GM12878 (cell line): ENCODE data around the gene SLC2A1. TPM values are rescaled to one million over a fixed set of nuclear protein-coding genes. Genes with fewer than 3 reads are reported as not detected.

Source experiments
- ATAC-seq: fragments of 200-7000 bp; cut with Tn5 transposase; 3 replicates; pipeline ENCODE4 v1.9.1; 2020; ENCODE audit warnings: mild to moderate bottlenecking, moderate library complexity
- BruUV-seq: library from RNA; stranded (reverse); fragments of 400-500 nt; replicated peaks from 2 replicates; lab custom pipeline; 2021; lab: Mats Ljungman, UMichigan
- CTCF ChIA-PET: fragments of 300-600 bp; sonication (Branson Sonifier 250); formaldehyde crosslinking; extraction: SDS; loops from one replicate; lab custom pipeline; 2021; ENCODE audit warnings: inconsistent platforms; lab: Yijun Ruan, JAX
- POLR2A ChIA-PET: fragments of 350-600 bp; formaldehyde crosslinking; extraction: SDS; loops from one replicate; lab custom pipeline; 2021; ENCODE audit warnings: inconsistent platforms; lab: Charles Lee
- RAD21 ChIA-PET: fragments of 300-600 bp; sonication (Branson Sonifier 250); formaldehyde crosslinking; loops from one replicate; lab custom pipeline; 2023; ENCODE audit warnings: antibody characterized with exemption; ENCODE audit not compliant: unreplicated experiment; lab: Charles Lee
- SMC1A ChIA-PET: fragments of 300-600 bp; sonication (Branson Sonifier 250); formaldehyde crosslinking; loops from one replicate; lab custom pipeline; 2023; ENCODE audit not compliant: unreplicated experiment, uncharacterized antibody; lab: Charles Lee
- DNase-seq: peaks from one replicate; pipeline ENCODE4 v3.0.0-alpha.2; 2011; ENCODE audit warnings: low read depth, low spot score
- FAIRE-seq: peaks from 3 replicates; lab custom pipeline; 2011; peaks lifted over from hg19 to GRCh38; lab: Jason Lieb, UNC
- H2AFZ ChIP-seq: 2 replicates; pipeline ENCODE4 v1.6.0; 2011; ENCODE audit warnings: low read depth, low read length, control low read depth; ENCODE audit not compliant: control insufficient read depth
- H3K27ac ChIP-seq: 2 replicates; pipeline ENCODE4 v1.5.1; 2011; ENCODE audit warnings: control low read depth; ENCODE audit not compliant: control insufficient read depth, insufficient read depth
- H3K27me3 ChIP-seq, 2 experiments: replicated peaks in 1 of 2; 2 replicates each; pipeline versions ENCODE4 v1.6.0 to v1.6.1; 2011; ENCODE audit warnings: low read length in 1 of 2; ENCODE audit not compliant: control insufficient read depth in 2 of 2, insufficient read depth in 2 of 2
- H3K36me3 ChIP-seq, 2 experiments: 2 replicates each; pipeline ENCODE4 v1.5.1; 2011; ENCODE audit warnings: low read length in 1 of 2; ENCODE audit not compliant: control insufficient read depth in 2 of 2, insufficient read depth in 2 of 2
- H3K4me1 ChIP-seq: 2 replicates; pipeline ENCODE4 v1.6.1; 2011; ENCODE audit warnings: mild to moderate bottlenecking, low read length, moderate library complexity, mixed read lengths; ENCODE audit not compliant: control insufficient read depth, insufficient read depth
- H3K4me2 ChIP-seq: 2 replicates; pipeline ENCODE4 v1.6.0; 2011; ENCODE audit warnings: control low read depth; ENCODE audit not compliant: control insufficient read depth, insufficient read depth
- H3K4me3 ChIP-seq: fragments of 200-600 bp; sonication (generic); 2 replicates; pipeline ENCODE4 v1.5.1; 2016
- H3K79me2 ChIP-seq: 2 replicates; pipeline ENCODE4 v1.6.0; 2011; ENCODE audit warnings: low read length; ENCODE audit not compliant: control insufficient read depth, insufficient read depth
- H3K9ac ChIP-seq: 2 replicates; pipeline ENCODE4 v1.8.0; 2011; ENCODE audit warnings: low read length, control low read depth, mixed read lengths; ENCODE audit not compliant: control insufficient read depth, insufficient read depth
- H3K9me3 ChIP-seq: replicated peaks from 3 replicates; pipeline ENCODE4 v1.5.1; 2011; ENCODE audit warnings: mild to moderate bottlenecking, low read length; ENCODE audit not compliant: control insufficient read depth, insufficient read depth
- H4K20me1 ChIP-seq: 2 replicates; pipeline ENCODE4 v1.6.0; 2011; ENCODE audit not compliant: control insufficient read depth, insufficient read depth
- HCFC1 ChIP-seq: fragments of 150-350 bp; IDR thresholded peaks from 2 replicates; pipeline ENCODE4 v1.6.1; 2014; ENCODE audit warnings: low read length
- MTA2 ChIP-seq: fragments of 450-650 bp; IDR thresholded peaks from 2 replicates; pipeline ENCODE4 v1.6.1; 2016; ENCODE audit warnings: low read depth, mild to moderate bottlenecking, moderate library complexity
- STAT3 ChIP-seq: IDR thresholded peaks from 2 replicates; pipeline ENCODE4 v1.6.1; 2011; ENCODE audit warnings: low read depth, low read length, improper control_type of control experiment
- WGBS: methylation state at CpG from one replicate; pipeline ENCODE4 v1.1.6; 2016; ENCODE audit warnings: low lambda C conversion rate; ENCODE audit not compliant: insufficient replicate concordance, insufficient coverage; ENCODE audit errors: missing lambda C conversion rate; 5-methylcytosine and 5-hydroxymethylcytosine counted together
- in situ Hi-C: fragments of 300-500 bp; cut with MboI; formaldehyde crosslinking; loops from 9 replicates; pipeline ENCODE4 v1.14.3; 2018; ENCODE audit warnings: mixed read lengths
- intact Hi-C: fragments of 100-400 bp; cut with micrococcal nuclease; formaldehyde crosslinking; loops from one replicate; pipeline ENCODE4 v1.14.2; 2022; ENCODE audit not compliant: unreplicated experiment
- polyA plus RNA-seq, 11 experiments: library from polyadenylated mRNA; depleted of rRNA in 4 of 11; unstranded in 6 of 11; stranded (reverse) in 5 of 11; fragments of >200 nt; fragmentation: Nextera tagmentation in 4 of 11; fragmentation: Illumina TruSeq in 1 of 11; extraction: Ambion mirVana in 4 of 11; extraction: Trizol in 1 of 11; gene quantifications; 1 replicate in 1 of 11; 2 replicates in 10 of 11; pipeline versions ENCODE4 v1.2.1 to v1.2.3, GENCODE V29; 2011 to 2016; ENCODE audit warnings: inconsistent platforms in 2 of 11, missing spikeins in 2 of 11, low read depth in 1 of 11
- total RNA-seq, 4 experiments: library from RNA; depleted of rRNA in 3 of 4; stranded (reverse); fragments of >200 nt in 3 of 4; fragmentation: Illumina TruSeq in 1 of 4; extraction: Trizol in 1 of 4; gene quantifications; 2 replicates each; pipeline versions ENCODE4 v1.2.1 to v1.2.3, GENCODE V29; 2013 to 2021
- TF ChIP-seq, protein P1 (sequence below): fragments of 450-650 bp; IDR thresholded peaks from 2 replicates; pipeline ENCODE4 v1.6.1; 2014; ENCODE audit warnings: mild to moderate bottlenecking
- TF ChIP-seq, protein P2 (sequence below): fragments of 450-650 bp; IDR thresholded peaks from 2 replicates; pipeline ENCODE4 v1.6.1; 2017; ENCODE audit warnings: antibody characterized with exemption, mild to moderate bottlenecking, moderate library complexity

Gene SLC2A1
- total and polyA plus RNA-seq, 10 of the 15 experiments (the other 5 are each of a cell fraction or from before 2014, with no cell fraction given) = 5.7 to 66.0 (median 44.2) TPM

DNA sequence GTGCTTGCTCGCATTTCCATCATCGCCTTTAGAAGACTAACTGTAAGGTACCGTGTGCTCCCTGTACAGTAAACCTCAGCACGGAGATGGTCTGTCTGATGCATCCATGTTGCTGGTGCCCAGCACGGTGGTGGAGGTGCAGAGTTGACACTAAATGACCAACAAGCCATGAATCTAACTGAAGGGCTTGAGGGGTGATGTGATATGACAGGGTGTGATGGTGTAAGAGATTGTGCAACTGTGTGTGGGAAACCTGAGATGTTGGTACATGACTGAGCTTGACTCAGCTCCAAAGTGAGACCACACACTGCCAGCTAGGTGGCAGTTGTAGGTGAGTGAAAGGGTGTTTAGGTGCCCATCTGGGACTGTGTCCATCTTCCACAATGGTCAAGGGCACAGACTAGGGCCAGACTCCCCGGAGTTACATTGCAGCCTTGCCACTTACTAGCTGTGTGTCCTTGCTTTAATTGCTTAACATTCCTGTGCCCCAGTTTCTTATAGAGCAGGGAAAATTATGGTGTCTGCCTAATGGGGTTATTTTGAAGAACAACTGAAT is 21.4 kb downstream of the SLC2A1 start:
- CTCF ChIA-PET = interaction anchor here (0.9 to 5.1 kb wide), 8 partner anchors 10 to 136 kb away, joined by 3 to 57 read pairs (median 4); no protein-coding TSS in a partner anchor
- no peak for FAIRE-seq
- SMC1A ChIA-PET = interaction anchor here (0.9 to 6.3 kb wide), 6 partner anchors 9 to 136 kb away, joined by 3 to 71 read pairs (median 4); no protein-coding TSS in a partner anchor
- Histone ChIP-seq H3K9ac (no peak overlapping the region; the same call in 1 of the 2 replicates), H3K27ac (peak overlapping the region; percentile 4), H3K79me2 (peaks cover 100% of the 10 kb centered on the region), H3K4me3 (no peak overlapping the region), H4K20me1 (peaks cover 6% of the 10 kb centered on the region; the same call in 1 of the 2 replicates), H3K4me1 (peaks cover 92% of the 10 kb centered on the region), H3K27me3 (no peaks in the 10 kb centered on the region), H3K36me3 (peaks cover 64 to 70% of the 10 kb centered on the region in 2 experiments), H3K9me3 (no peaks in the 10 kb centered on the region), H3K4me2 (peak overlapping the region; percentile 22; the same call in 1 of the 2 replicates), H2AFZ (no peak overlapping the region)
- TF ChIP-seq STAT3 (no peak), MTA2 (no peak), HCFC1 (no peak)
- TF ChIP-seq, protein P1, sequence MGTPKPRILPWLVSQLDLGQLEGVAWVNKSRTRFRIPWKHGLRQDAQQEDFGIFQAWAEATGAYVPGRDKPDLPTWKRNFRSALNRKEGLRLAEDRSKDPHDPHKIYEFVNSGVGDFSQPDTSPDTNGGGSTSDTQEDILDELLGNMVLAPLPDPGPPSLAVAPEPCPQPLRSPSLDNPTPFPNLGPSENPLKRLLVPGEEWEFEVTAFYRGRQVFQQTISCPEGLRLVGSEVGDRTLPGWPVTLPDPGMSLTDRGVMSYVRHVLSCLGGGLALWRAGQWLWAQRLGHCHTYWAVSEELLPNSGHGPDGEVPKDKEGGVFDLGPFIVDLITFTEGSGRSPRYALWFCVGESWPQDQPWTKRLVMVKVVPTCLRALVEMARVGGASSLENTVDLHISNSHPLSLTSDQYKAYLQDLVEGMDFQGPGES = no peak
- TF ChIP-seq, protein P2, sequence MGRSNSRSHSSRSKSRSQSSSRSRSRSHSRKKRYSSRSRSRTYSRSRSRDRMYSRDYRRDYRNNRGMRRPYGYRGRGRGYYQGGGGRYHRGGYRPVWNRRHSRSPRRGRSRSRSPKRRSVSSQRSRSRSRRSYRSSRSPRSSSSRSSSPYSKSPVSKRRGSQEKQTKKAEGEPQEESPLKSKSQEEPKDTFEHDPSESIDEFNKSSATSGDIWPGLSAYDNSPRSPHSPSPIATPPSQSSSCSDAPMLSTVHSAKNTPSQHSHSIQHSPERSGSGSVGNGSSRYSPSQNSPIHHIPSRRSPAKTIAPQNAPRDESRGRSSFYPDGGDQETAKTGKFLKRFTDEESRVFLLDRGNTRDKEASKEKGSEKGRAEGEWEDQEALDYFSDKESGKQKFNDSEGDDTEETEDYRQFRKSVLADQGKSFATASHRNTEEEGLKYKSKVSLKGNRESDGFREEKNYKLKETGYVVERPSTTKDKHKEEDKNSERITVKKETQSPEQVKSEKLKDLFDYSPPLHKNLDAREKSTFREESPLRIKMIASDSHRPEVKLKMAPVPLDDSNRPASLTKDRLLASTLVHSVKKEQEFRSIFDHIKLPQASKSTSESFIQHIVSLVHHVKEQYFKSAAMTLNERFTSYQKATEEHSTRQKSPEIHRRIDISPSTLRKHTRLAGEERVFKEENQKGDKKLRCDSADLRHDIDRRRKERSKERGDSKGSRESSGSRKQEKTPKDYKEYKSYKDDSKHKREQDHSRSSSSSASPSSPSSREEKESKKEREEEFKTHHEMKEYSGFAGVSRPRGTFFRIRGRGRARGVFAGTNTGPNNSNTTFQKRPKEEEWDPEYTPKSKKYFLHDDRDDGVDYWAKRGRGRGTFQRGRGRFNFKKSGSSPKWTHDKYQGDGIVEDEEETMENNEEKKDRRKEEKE = no peak
- intact Hi-C loops (no loop called here), in situ Hi-C loops (no loop called here)
- POLR2A ChIA-PET = interaction anchor here (1.0 kb wide), 3 partner anchors 15 to 22 kb away, joined by 3 to 5 read pairs (median 4); no protein-coding TSS in a partner anchor
- RAD21 ChIA-PET = interaction anchor here (0.8 to 3.4 kb wide), 5 partner anchors 10 to 137 kb away, joined by 3 to 11 read pairs (median 9); no protein-coding TSS in a partner anchor
- 90% methylated on average over 6 of the region's 6 CpGs for WGBS
- no peak for DNase-seq
- ATAC-seq = no peak
- BruUV-seq = no TSS peak
